NT2/D1 (cell line): ENCODE data around the gene ZAR1L.

Experiments
- DNase-seq: peaks from one replicate; pipeline ENCODE4 v3.0.0-alpha.2; 2011; ENCODE audit warnings: low read depth, low spot score
- H3K27me3 ChIP-seq: 2 replicates; pipeline ENCODE4 v1.6.0; 2011; ENCODE audit warnings: mild to moderate bottlenecking; ENCODE audit not compliant: insufficient read length, insufficient read depth
- H3K36me3 ChIP-seq: 2 replicates; pipeline ENCODE4 v1.6.1; 2011; ENCODE audit warnings: mild to moderate bottlenecking, low read length, mixed read lengths; ENCODE audit not compliant: insufficient read depth, insufficient read length
- H3K4me1 ChIP-seq: 2 replicates; pipeline ENCODE4 v1.5.1; 2011; ENCODE audit not compliant: insufficient read depth, insufficient read length
- H3K4me3 ChIP-seq: 2 replicates; pipeline ENCODE4 v1.5.1; 2011; ENCODE audit warnings: low read depth; ENCODE audit not compliant: insufficient read length
- H3K9ac ChIP-seq: 2 replicates; pipeline ENCODE4 v1.6.0; 2011; ENCODE audit warnings: low read depth; ENCODE audit not compliant: insufficient read length
- H3K9me3 ChIP-seq: 2 replicates; pipeline ENCODE4 v1.5.1; 2011; ENCODE audit warnings: mild to moderate bottlenecking, low read length; ENCODE audit not compliant: insufficient read depth
- SUZ12 ChIP-seq: IDR thresholded peaks from 2 replicates; pipeline ENCODE4 v1.6.1; 2011; ENCODE audit not compliant: insufficient read length, insufficient read depth; ENCODE audit errors: extremely low read depth
- YY1 ChIP-seq: IDR thresholded peaks from 2 replicates; pipeline ENCODE4 v1.6.1; 2011; ENCODE audit not compliant: insufficient read length, insufficient read depth
- ZNF274 ChIP-seq: IDR thresholded peaks from 2 replicates; pipeline ENCODE4 v1.6.1; 2011; ENCODE audit warnings: mild to moderate bottlenecking, low read depth, low read length

ZAR1L gene

GRCh38 chr13:32330441-32330840, 15.3 kb upstream of the ZAR1L start:
- Histone ChIP-seq H3K9me3 (no peaks in the 10 kb centered on the region), H3K4me1 (no peaks in the 10 kb centered on the region), H3K4me3 (no peak overlapping the region), H3K9ac (no peak overlapping the region), H3K27me3 (no peaks in the 10 kb centered on the region), H3K36me3 (peaks cover 49% of the 10 kb centered on the region)
- DNase-seq, result no peak
- TF ChIP-seq YY1 (no peak), SUZ12 (no peak), ZNF274 (no peak)

- Histone ChIP-seq H3K4me3 (no peak overlapping the region), H3K9ac (no peak overlapping the region), H3K27me3 (no peaks in the 10 kb centered on the region), H3K4me1 (no peaks in the 10 kb centered on the region), H3K9me3 (no peaks in the 10 kb centered on the region), H3K36me3 (peaks cover 42% of the 10 kb centered on the region)
- TF ChIP-seq YY1 (no peak), SUZ12 (no peak), ZNF274 (no peak)
- DNase-seq, result no peak
Observed at GRCh38 chr13:32323912-32324311, 8.7 kb upstream of the ZAR1L start.

- TF ChIP-seq SUZ12 (no peak), ZNF274 (no peak), YY1 (no peak)
- Histone ChIP-seq H3K4me1 (no peaks in the 10 kb centered on the region), H3K9ac (no peak overlapping the region), H3K27me3 (no peaks in the 10 kb centered on the region), H3K9me3 (no peaks in the 10 kb centered on the region), H3K4me3 (no peak overlapping the region), H3K36me3 (peaks cover 39% of the 10 kb centered on the region)
- DNase-seq, result no peak
Observed at GRCh38 chr13:32320528-32320927, 5.4 kb upstream of the ZAR1L start.

- no peak for TF ChIP-seq SUZ12
- TF ChIP-seq ZNF274, result no peak
- TF ChIP-seq YY1, result no peak
- no peak for DNase-seq
Observed at GRCh38 chr13:32317716-32318465, 2.7 kb upstream of the ZAR1L start.

GRCh38 chr13:32316501-32316900, 1.3 kb upstream of the ZAR1L start:
- no peaks in the 10 kb centered on the region for H3K4me1 ChIP-seq
- H3K27me3 ChIP-seq, result no peaks in the 10 kb centered on the region
- H3K9me3 ChIP-seq, result no peaks in the 10 kb centered on the region
- no peak for DNase-seq
- peaks cover 27% of the 10 kb centered on the region for H3K36me3 ChIP-seq
- H3K4me3 ChIP-seq, result no peak overlapping the region
- peak overlapping the region; percentile 82 for H3K9ac ChIP-seq
- TF ChIP-seq YY1 (no peak), ZNF274 (no peak), SUZ12 (no peak)

More at GRCh38 chr13:32317716-32318465, 2.7 kb upstream of the ZAR1L start:
- Histone ChIP-seq H3K27me3 (no peaks in the 10 kb centered on the region), H3K4me1 (no peaks in the 10 kb centered on the region), H3K9me3 (no peaks in the 10 kb centered on the region), H3K4me3 (no peak overlapping the region), H3K36me3 (peaks cover 30% of the 10 kb centered on the region), H3K9ac (no peak overlapping the region)

GRCh38 chr13:32316028-32316339, 821 bp upstream of the ZAR1L start:
- no peak for TF ChIP-seq YY1
- no peak for DNase-seq
- H3K4me1 ChIP-seq, result no peaks in the 10 kb centered on the region
- H3K9me3 ChIP-seq, result no peaks in the 10 kb centered on the region
- H3K9ac ChIP-seq, result peak overlapping the region; percentile 82
- no peaks in the 10 kb centered on the region for H3K27me3 ChIP-seq
- H3K36me3 ChIP-seq, result peaks cover 24% of the 10 kb centered on the region
- H3K4me3 ChIP-seq, result peak overlapping the region; percentile 63

- H3K9me3 ChIP-seq, result no peaks in the 10 kb centered on the region
- TF ChIP-seq SUZ12 (no peak), YY1 (no peak), ZNF274 (no peak)
- no peaks in the 10 kb centered on the region for H3K4me1 ChIP-seq
- H3K4me3 ChIP-seq, result peak overlapping the region; percentile 63
- H3K36me3 ChIP-seq, result peaks cover 14% of the 10 kb centered on the region
- no peak for DNase-seq
- no peaks in the 10 kb centered on the region for H3K27me3 ChIP-seq
- H3K9ac ChIP-seq, result peak overlapping the region; percentile 87
Observed at GRCh38 chr13:32314271-32315237, 609 bp downstream of the ZAR1L start.
